Lower leg skin (tissue), 3 donors: ENCODE results near the gene ARHGEF19.

Experiments
- CTCF ChIP-seq, 3 donors: fragments of 450-650 bp; IDR thresholded peaks; one replicate each; pipeline ENCODE4 v1.5.1; 2016; ENCODE audit warnings: antibody characterized with exemption in 3 of 3, mild to moderate bottlenecking in 3 of 3, moderate library complexity in 2 of 3
- POLR2A ChIP-seq, 2 donors: fragments of 450-650 bp; IDR thresholded peaks; one replicate each; pipeline ENCODE4 v1.6.1; 2016 to 2017; ENCODE audit warnings: antibody characterized with exemption in 2 of 2, mild to moderate bottlenecking in 1 of 2, moderate library complexity in 1 of 2

- no peak for TF ChIP-seq POLR2A (IDR thresholded peaks at IDR 0.05)
- no peak for TF ChIP-seq CTCF (IDR thresholded peaks at IDR 0.05)
Measured at GRCh38 chr1:16205891-16206546, 6.4 kb downstream of the ARHGEF19 start.
